GM18507 (cell line): ENCODE measurements around the gene RAPH1.
A peak's percentile ranks its signal among the peaks of the same experiment; 100 is the strongest.

ENCODE experiments used
- DNase-seq: peaks from one replicate; pipeline ENCODE4 v3.0.0; 2011; ENCODE audit warnings: low read depth; ENCODE audit not compliant: insufficient read length; ENCODE audit errors: extremely low spot score
- FAIRE-seq: peaks from 2 replicates; lab custom pipeline; 2011; peaks lifted over from hg19 to GRCh38; lab: Jason Lieb, UNC

RAPH1 gene

GRCh38 chr2:203535078-203535783 is at the start of gene RAPH1:
RAPH1 (minus strand) TSS chr2:203535301; CDS start chr2:203495353, 39,948 bp downstream.
- peak; percentile 20 for DNase-seq
- FAIRE-seq, result no peak

- DNase-seq (no peak), FAIRE-seq (peak; percentile 51)
These were observed 49.7 kb upstream of the RAPH1 start for GRCh38 chr2:203584784-203585183.

GRCh38 chr2:203583701-203584100 is 48.6 kb upstream of the RAPH1 start:
- no peak for DNase-seq

GRCh38 chr2:203583084-203583695 is 48.1 kb upstream of the RAPH1 start:
- no peak for DNase-seq
- FAIRE-seq, result no peak

More at GRCh38 chr2:203583701-203584100, 48.6 kb upstream of the RAPH1 start:
- peak; percentile 82 for FAIRE-seq

GRCh38 chr2:203582468-203582867 is 47.4 kb upstream of the RAPH1 start:
- FAIRE-seq, result no peak

GRCh38 chr2:203580844-203581243 is 45.7 kb upstream of the RAPH1 start:
- FAIRE-seq, result no peak
- no peak for DNase-seq

More at GRCh38 chr2:203582468-203582867, 47.4 kb upstream of the RAPH1 start:
- DNase-seq, result no peak

- DNase-seq (no peak), FAIRE-seq (peak; percentile 36)
These were observed 44.6 kb upstream of the RAPH1 start for GRCh38 chr2:203579730-203580129.

- DNase-seq (no peak), FAIRE-seq (peak; percentile 76)
These were observed 43.9 kb upstream of the RAPH1 start for GRCh38 chr2:203578759-203579643.

GRCh38 chr2:203574824-203575223 is 39.7 kb upstream of the RAPH1 start:
- no peak for DNase-seq
- no peak for FAIRE-seq

- DNase-seq (no peak), FAIRE-seq (no peak)
These were observed 37.2 kb upstream of the RAPH1 start for GRCh38 chr2:203572316-203572715.

- DNase-seq (no peak), FAIRE-seq (no peak)
These were observed 34.7 kb upstream of the RAPH1 start for GRCh38 chr2:203569677-203570316.

GRCh38 chr2:203567691-203568090 is 32.6 kb upstream of the RAPH1 start:
- no peak for DNase-seq
- FAIRE-seq, result no peak

- DNase-seq, result no peak
- FAIRE-seq, result no peak
These were observed 31.1 kb upstream of the RAPH1 start for GRCh38 chr2:203566161-203566560.

- DNase-seq (no peak), FAIRE-seq (no peak)
These were observed 30.0 kb upstream of the RAPH1 start for GRCh38 chr2:203565076-203565475.

- FAIRE-seq (no peak), DNase-seq (no peak)
These were observed 27.2 kb upstream of the RAPH1 start for GRCh38 chr2:203562268-203562667.

- FAIRE-seq (no peak), DNase-seq (no peak)
These were observed 24.5 kb upstream of the RAPH1 start for GRCh38 chr2:203559641-203560040.

- FAIRE-seq, result no peak
- no peak for DNase-seq
These were observed 18.7 kb upstream of the RAPH1 start for GRCh38 chr2:203553784-203554183.

- DNase-seq (no peak), FAIRE-seq (no peak)
These were observed 16.7 kb upstream of the RAPH1 start for GRCh38 chr2:203551778-203552177.

- no peak for FAIRE-seq
- no peak for DNase-seq
These were observed 15.2 kb upstream of the RAPH1 start for GRCh38 chr2:203550266-203550665.

- DNase-seq (no peak), FAIRE-seq (no peak)
These were observed 14.3 kb upstream of the RAPH1 start for GRCh38 chr2:203549406-203549805.
